ENCODE results near the gene LEMD2. TPM values are rescaled to one million over a fixed set of nuclear protein-coding genes. Genes with fewer than 3 reads are reported as not detected.

LEMD2 gene
- total RNA-seq, 1 experiment from 2014 or later, result 91.8 TPM

- no peak overlapping the region for H2AFZ ChIP-seq (ENCODE audit: low read length)
- no peak overlapping the region for H3K18ac ChIP-seq (ENCODE audit: insufficient read length, low read depth, low read length)
- no CpG with 5 or more reads among the region's 10 CpGs for WGBS (ENCODE audit: extremely low coverage, insufficient read length, low lambda C conversion rate)
- no peaks in the 10 kb centered on the region for H4K20me1 ChIP-seq (ENCODE audit: control insufficient read depth, insufficient read depth, insufficient read length)
- H2BK12ac ChIP-seq (ENCODE audit: insufficient read length, low read depth, low read length), result no peak overlapping the region
- H3K23ac ChIP-seq (ENCODE audit: insufficient read length, low read depth, low read length), result no peak overlapping the region
- H3K14ac ChIP-seq (ENCODE audit: insufficient read depth, low read length), result no peak overlapping the region
- no peak overlapping the region for H2BK20ac ChIP-seq (ENCODE audit: low read depth, low read length, poor library complexity, severe bottlenecking)
- no peak overlapping the region for H4K8ac ChIP-seq (replicated peaks; ENCODE audit: insufficient read length, low read depth, low read length)
- no peak overlapping the region for H2BK120ac ChIP-seq (ENCODE audit: low read depth, low read length, poor library complexity, severe bottlenecking)
- H3K9ac ChIP-seq (ENCODE audit: extremely low read depth, insufficient read length, low read length), result no peak overlapping the region
- no peaks in the 10 kb centered on the region for H3K27me3 ChIP-seq (ENCODE audit: insufficient read depth, low read length)
- no peak overlapping the region for H3K56ac ChIP-seq (ENCODE audit: insufficient read length, low read depth, low read length)
- H3K4ac ChIP-seq (ENCODE audit: low read depth, low read length), result no peak overlapping the region
- no peak overlapping the region for H3K4me2 ChIP-seq (ENCODE audit: insufficient read depth, insufficient read length, low read length)
- DNase-seq, result peak; percentile 88
- no peak overlapping the region for H4K91ac ChIP-seq (ENCODE audit: insufficient read length, low read depth, low read length)
- H3K79me1 ChIP-seq (ENCODE audit: insufficient read depth, low read depth, low read length, poor library complexity, severe bottlenecking), result no peaks in the 10 kb centered on the region
- Mint-ChIP-seq H3K27me3 (ENCODE audit: low read depth) (peaks cover 2% of the 10 kb centered on the region), H3K9me3 (no peaks in the 10 kb centered on the region; a peak in 2 of 5 replicates), H3K27ac (peak overlapping the region; percentile 27 to 93 (median 78); a peak in 5 of 7 replicates), H3K4me3 (no peak overlapping the region), H3K36me3 (ENCODE audit: insufficient read depth in 1 of 3, low read depth in 3 of 3) (no peaks in the 10 kb centered on the region), H3K4me1 (peaks cover 52 to 60% of the 10 kb centered on the region in 2 experiments)
- H3T11ph ChIP-seq (ENCODE audit: low read length), result no peak overlapping the region
- H3K79me2 ChIP-seq (ENCODE audit: insufficient read depth, low read length), result no peaks in the 10 kb centered on the region
- TF ChIP-seq CTCF (conservative IDR thresholded peaks at IDR 0.05), result peak; percentile 72
- H3K23me2 ChIP-seq (ENCODE audit: insufficient read length, low read depth, low read length, poor library complexity, severe bottlenecking), result no peaks in the 10 kb centered on the region
- no peaks in the 10 kb centered on the region for H3K4me1 ChIP-seq (ENCODE audit: insufficient read depth, low read length)
- H2AK5ac ChIP-seq (ENCODE audit: insufficient read length, low read length), result no peak overlapping the region
- H4K5ac ChIP-seq (ENCODE audit: insufficient read length, low read depth, low read length), result no peak overlapping the region
- H3K27ac ChIP-seq (ENCODE audit: insufficient read length, low read depth, low read length), result no peak overlapping the region
- no peak overlapping the region for H2BK15ac ChIP-seq (ENCODE audit: low read depth, low read length)
- H2BK5ac ChIP-seq (ENCODE audit: insufficient read length, low read length), result no peak overlapping the region
- no peaks in the 10 kb centered on the region for H3K9me3 ChIP-seq (ENCODE audit: control insufficient read depth, low read depth, low read length)
Observed at GRCh38 chr6:33822575-33823395, 33.9 kb upstream of the LEMD2 start.
